ENCODE results near the gene CERT1. TPM values are rescaled to one million over a fixed set of nuclear protein-coding genes. Genes with fewer than 3 reads are reported as not detected.

CERT1 gene
- total and polyA plus RNA-seq, 8 donors = 49.2 to 72.7 (median 56.9) TPM

- no peaks in the 10 kb centered on the region for H3K27me3 ChIP-seq
- ATAC-seq (no peak), DNase-seq (no peak)
- intact Hi-C loops (cut with DNase I) = no loop called here
- TF ChIP-seq CTCF (IDR thresholded peaks at IDR 0.05) = no peak
- no peak overlapping the region for H3K4me3 ChIP-seq
- peaks cover 0 to 42% of the 10 kb centered on the region in 2 donors for H3K36me3 ChIP-seq
- no peak overlapping the region for H3K27ac ChIP-seq
- peaks cover 0 to 36% of the 10 kb centered on the region in 2 donors for H3K4me1 ChIP-seq
- no peaks in the 10 kb centered on the region for H3K9me3 ChIP-seq
Observed at GRCh38 chr5:75341934-75342333, 169.5 kb downstream of the CERT1 start.

GRCh38 chr5:75340714-75341478 is 170.5 kb downstream of the CERT1 start:
- Histone ChIP-seq H3K9me3 (no peaks in the 10 kb centered on the region), H3K27ac (no peak overlapping the region), H3K4me1 (peaks cover 0 to 42% of the 10 kb centered on the region in 2 donors), H3K4me3 (no peak overlapping the region), H3K36me3 (peaks cover 0 to 32% of the 10 kb centered on the region in 2 donors), H3K27me3 (no peaks in the 10 kb centered on the region)
- ATAC-seq (no peak), DNase-seq (no peak)
- intact Hi-C loops (cut with DNase I) = no loop called here
- no peak for TF ChIP-seq CTCF (IDR thresholded peaks at IDR 0.05)

DNA sequence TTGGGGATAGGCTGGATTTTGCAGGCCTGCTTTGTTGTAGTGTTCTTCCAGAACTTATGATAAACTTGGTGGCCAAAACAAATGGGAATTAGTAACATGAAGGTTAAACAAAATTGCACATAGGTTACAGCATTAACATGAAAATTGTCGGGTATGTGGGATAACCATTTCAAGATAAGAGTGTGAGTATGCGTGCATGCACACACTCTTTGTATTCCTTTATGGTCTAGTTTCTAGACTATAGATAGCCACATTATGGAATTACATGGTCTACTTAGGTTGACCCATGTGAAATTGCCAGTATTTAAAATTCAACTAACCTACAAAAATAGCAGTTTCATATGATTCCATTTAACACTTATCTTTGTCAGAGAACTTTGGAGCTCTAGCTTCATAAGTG is 173.0 kb downstream of the CERT1 start:
- Histone ChIP-seq H3K9me3 (no peaks in the 10 kb centered on the region), H3K4me3 (peak overlapping the region; percentile 92), H3K36me3 (peaks cover 0 to 7% of the 10 kb centered on the region in 2 donors), H3K4me1 (peaks cover 0 to 45% of the 10 kb centered on the region in 2 donors), H3K27ac (no peak overlapping the region), H3K27me3 (no peaks in the 10 kb centered on the region)
- no peak for ATAC-seq
- DNase-seq = no peak
- TF ChIP-seq CTCF (IDR thresholded peaks at IDR 0.05) = no peak
- intact Hi-C loops (cut with DNase I) = no loop called here

GRCh38 chr5:75337366-75338021 is 173.9 kb downstream of the CERT1 start:
- intact Hi-C loops (cut with DNase I) = no loop called here
- Histone ChIP-seq H3K27me3 (no peaks in the 10 kb centered on the region), H3K4me3 (peak overlapping the region; percentile 92), H3K9me3 (no peaks in the 10 kb centered on the region), H3K4me1 (peaks cover 0 to 45% of the 10 kb centered on the region in 2 donors), H3K36me3 (no peaks in the 10 kb centered on the region), H3K27ac (peak overlapping the region; percentile 94 to 98)
- TF ChIP-seq CTCF (IDR thresholded peaks at IDR 0.05) = no peak
- ATAC-seq (peak; percentile 10), DNase-seq (peak in 3 of 4 donors; percentile 34 to 90 (median 51))

- ATAC-seq (peak; percentile 98), DNase-seq (peak; percentile 98 to 100 (median 98))
- H3K9me3 ChIP-seq = no peaks in the 10 kb centered on the region
- intact Hi-C loops (cut with DNase I) = no loop called here
- TF ChIP-seq CTCF (IDR thresholded peaks at IDR 0.05) = no peak
- no peaks in the 10 kb centered on the region for H3K27me3 ChIP-seq
- H3K4me1 ChIP-seq = peaks cover 0 to 41% of the 10 kb centered on the region in 2 donors
- peak within 1 kb of the TSS; percentile 92 for H3K4me3 ChIP-seq
- peak within 1 kb of the TSS; percentile 96 to 98 for H3K27ac ChIP-seq
- H3K36me3 ChIP-seq = no peaks in the 10 kb centered on the region
Observed at GRCh38 chr5:75336615-75337336, 174.7 kb downstream of the CERT1 start, which contains the start of gene HMGCR. TSS of gene HMGCR (plus strand) at chr5:75337220. CDS start at chr5:75342606, 5,386 bp downstream.

Data from left lung (tissue), 10 donors.